ENCODE results near the gene ANO6.

DNA sequence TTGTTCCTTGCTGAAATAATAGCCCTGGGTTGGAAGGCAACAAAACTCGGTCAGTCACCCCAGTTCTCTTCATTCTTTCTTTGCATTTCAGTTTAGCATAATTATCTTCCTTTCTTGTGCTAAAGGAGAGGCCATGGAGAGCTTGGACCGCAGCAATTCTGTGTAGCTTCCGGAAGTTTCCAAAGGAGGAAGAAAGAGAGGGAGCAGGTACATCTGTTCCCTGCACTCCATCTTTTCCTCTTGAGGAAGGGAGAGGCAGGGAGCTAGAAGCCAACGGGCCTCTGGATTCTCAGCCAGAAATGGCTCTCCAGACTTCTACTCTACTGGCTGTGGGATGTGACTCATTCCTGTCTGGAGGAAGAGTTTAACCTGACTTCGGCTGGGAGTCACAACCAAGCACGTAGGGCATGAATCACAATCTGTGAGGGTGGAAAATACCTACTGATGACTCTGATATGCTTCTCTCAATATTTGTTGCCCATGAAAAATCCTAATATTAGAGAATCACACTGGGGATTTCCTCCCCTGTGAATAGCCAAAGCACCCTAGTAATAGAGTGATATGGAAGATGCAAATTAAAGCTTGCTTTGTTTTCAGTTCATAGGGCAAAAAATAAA lies 17.0 kb downstream of the ANO6 start:
- TF ChIP-seq, protein P1, sequence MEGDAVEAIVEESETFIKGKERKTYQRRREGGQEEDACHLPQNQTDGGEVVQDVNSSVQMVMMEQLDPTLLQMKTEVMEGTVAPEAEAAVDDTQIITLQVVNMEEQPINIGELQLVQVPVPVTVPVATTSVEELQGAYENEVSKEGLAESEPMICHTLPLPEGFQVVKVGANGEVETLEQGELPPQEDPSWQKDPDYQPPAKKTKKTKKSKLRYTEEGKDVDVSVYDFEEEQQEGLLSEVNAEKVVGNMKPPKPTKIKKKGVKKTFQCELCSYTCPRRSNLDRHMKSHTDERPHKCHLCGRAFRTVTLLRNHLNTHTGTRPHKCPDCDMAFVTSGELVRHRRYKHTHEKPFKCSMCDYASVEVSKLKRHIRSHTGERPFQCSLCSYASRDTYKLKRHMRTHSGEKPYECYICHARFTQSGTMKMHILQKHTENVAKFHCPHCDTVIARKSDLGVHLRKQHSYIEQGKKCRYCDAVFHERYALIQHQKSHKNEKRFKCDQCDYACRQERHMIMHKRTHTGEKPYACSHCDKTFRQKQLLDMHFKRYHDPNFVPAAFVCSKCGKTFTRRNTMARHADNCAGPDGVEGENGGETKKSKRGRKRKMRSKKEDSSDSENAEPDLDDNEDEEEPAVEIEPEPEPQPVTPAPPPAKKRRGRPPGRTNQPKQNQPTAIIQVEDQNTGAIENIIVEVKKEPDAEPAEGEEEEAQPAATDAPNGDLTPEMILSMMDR (conservative IDR thresholded peaks at IDR 0.05): no peak
- no peak for TF ChIP-seq ZFX (IDR thresholded peaks at IDR 0.05)
